Uterus (tissue), 4 donors: ENCODE data around the gene ALDH1L1. TPM values are rescaled to one million over a fixed set of nuclear protein-coding genes. Genes with fewer than 3 reads are reported as not detected.

Source experiments
- DNase-seq, 2 donors: peaks; one replicate each; pipeline ENCODE4 v3.0.0-alpha.2; 2019 to 2020
- H3K27ac ChIP-seq, 2 donors: fragments of 200-600 bp; sonication (generic); 1 replicate in 1 of 2; 2 replicates in 1 of 2; pipeline ENCODE4 v1.5.1; 2016 to 2018
- H3K27me3 ChIP-seq, 2 donors: fragments of 200-600 bp; sonication (generic); one replicate each; pipeline ENCODE4 v1.5.1; 2018 to 2019; ENCODE audit warnings: control low read depth in 1 of 2
- H3K36me3 ChIP-seq, 2 donors: fragments of 200-600 bp; sonication (generic); one replicate each; pipeline ENCODE4 v1.5.1; 2019; ENCODE audit warnings: control low read depth in 1 of 2
- H3K4me1 ChIP-seq, 2 donors: fragments of 200-600 bp; sonication (generic); one replicate each; pipeline ENCODE4 v1.5.1; 2018 to 2019; ENCODE audit warnings: control low read depth in 1 of 2
- H3K4me3 ChIP-seq, 2 donors: fragments of 200-600 bp; sonication (generic); 1 replicate in 1 of 2; 2 replicates in 1 of 2; pipeline ENCODE4 v1.5.1; 2018 to 2019; ENCODE audit warnings: mild to moderate bottlenecking in 1 of 2
- H3K9me3 ChIP-seq, 2 donors: fragments of 200-600 bp; sonication (generic); one replicate each; pipeline ENCODE4 v1.5.1; 2019; ENCODE audit warnings: control low read depth in 1 of 2
- CTCF ChIP-seq, 4 experiments: fragments of 200-600 bp in 2 of 4; fragments of 450-650 bp in 2 of 4; sonication (generic) in 2 of 4; IDR thresholded peaks; one replicate each; pipeline ENCODE4 v1.5.1; 2016 to 2019; ENCODE audit warnings: antibody characterized with exemption in 4 of 4, mild to moderate bottlenecking in 2 of 4, moderate library complexity in 1 of 4
- POLR2A ChIP-seq, 2 donors: fragments of 450-650 bp; IDR thresholded peaks; one replicate each; pipeline ENCODE4 v1.6.1; 2016; ENCODE audit warnings: antibody characterized with exemption in 2 of 2, mild to moderate bottlenecking in 1 of 2, moderate library complexity in 1 of 2
- intact Hi-C: fragments of 100-400 bp; cut with DNase I; formaldehyde crosslinking; loops from one replicate; pipeline ENCODE4 v1.15.1; 2023; ENCODE audit warnings: low total_unique reads
- total RNA-seq, 4 donors: library from RNA; depleted of rRNA in 3 of 4; stranded (reverse); fragments of >200 nt in 3 of 4; gene quantifications; one replicate each; pipeline versions ENCODE4 v1.1.0 to v1.2.4, GENCODE V29; 2014 to 2023
- donor health status: DM: yes; HTN: yes; CAD: no.

The ALDH1L1 gene
- total RNA-seq, 4 donors from 2014 or later = 2.1 to 27.3 (median 8.4) TPM

GRCh38 chr3:126152458-126152857 lies 27.9 kb downstream of the ALDH1L1 start:
- H3K27me3 ChIP-seq = no peaks in the 10 kb centered on the region
- H3K9me3 ChIP-seq = no peaks in the 10 kb centered on the region
- H3K27ac ChIP-seq = no peak overlapping the region
- intact Hi-C loops = no loop called here
- H3K36me3 ChIP-seq = no peaks in the 10 kb centered on the region
- no peaks in the 10 kb centered on the region for H3K4me1 ChIP-seq
- no peak overlapping the region for H3K4me3 ChIP-seq
- no peak for DNase-seq
- no peak for TF ChIP-seq POLR2A (IDR thresholded peaks at IDR 0.05)
- no peak for TF ChIP-seq CTCF (IDR thresholded peaks at IDR 0.05)

GRCh38 chr3:126151562-126152302 lies 28.7 kb downstream of the ALDH1L1 start:
- Histone ChIP-seq H3K9me3 (no peaks in the 10 kb centered on the region), H3K4me3 (no peak overlapping the region), H3K36me3 (no peaks in the 10 kb centered on the region), H3K4me1 (no peaks in the 10 kb centered on the region), H3K27me3 (no peaks in the 10 kb centered on the region), H3K27ac (no peak overlapping the region)
- DNase-seq = peak; percentile 3
- intact Hi-C loops = no loop called here
- TF ChIP-seq POLR2A (IDR thresholded peaks at IDR 0.05) (no peak), CTCF (IDR thresholded peaks at IDR 0.05) (no peak)

- intact Hi-C loops = no loop called here
Measured at GRCh38 chr3:126149960-126150515, 30.3 kb downstream of the ALDH1L1 start.

GRCh38 chr3:126149256-126149902 lies 31.0 kb downstream of the ALDH1L1 start:
- Histone ChIP-seq H3K27me3 (no peaks in the 10 kb centered on the region), H3K4me1 (no peaks in the 10 kb centered on the region), H3K4me3 (no peak overlapping the region), H3K27ac (no peak overlapping the region), H3K36me3 (no peaks in the 10 kb centered on the region), H3K9me3 (no peaks in the 10 kb centered on the region)
- TF ChIP-seq POLR2A (IDR thresholded peaks at IDR 0.05) (no peak), CTCF (IDR thresholded peaks at IDR 0.05) (no peak)
- intact Hi-C loops = no loop called here
- DNase-seq = peak in 1 of 2 donors; percentile 9

More at GRCh38 chr3:126149960-126150515, 30.3 kb downstream of the ALDH1L1 start:
- Histone ChIP-seq H3K27ac (no peak overlapping the region), H3K36me3 (no peaks in the 10 kb centered on the region), H3K27me3 (no peaks in the 10 kb centered on the region), H3K4me3 (no peak overlapping the region), H3K4me1 (no peaks in the 10 kb centered on the region), H3K9me3 (no peaks in the 10 kb centered on the region)
- DNase-seq = peak; percentile 3 to 8
- no peak for TF ChIP-seq POLR2A (IDR thresholded peaks at IDR 0.05)
- TF ChIP-seq CTCF (IDR thresholded peaks at IDR 0.05) = no peak
